Amniotic epithelial cell (primary cell): Measurements from ENCODE around the gene MTCL1.

ENCODE experiments used
- DNase-seq: peaks from one replicate; pipeline ENCODE4 v3.0.0-alpha.2; 2010; ENCODE audit warnings: low read depth

MTCL1 gene

DNA sequence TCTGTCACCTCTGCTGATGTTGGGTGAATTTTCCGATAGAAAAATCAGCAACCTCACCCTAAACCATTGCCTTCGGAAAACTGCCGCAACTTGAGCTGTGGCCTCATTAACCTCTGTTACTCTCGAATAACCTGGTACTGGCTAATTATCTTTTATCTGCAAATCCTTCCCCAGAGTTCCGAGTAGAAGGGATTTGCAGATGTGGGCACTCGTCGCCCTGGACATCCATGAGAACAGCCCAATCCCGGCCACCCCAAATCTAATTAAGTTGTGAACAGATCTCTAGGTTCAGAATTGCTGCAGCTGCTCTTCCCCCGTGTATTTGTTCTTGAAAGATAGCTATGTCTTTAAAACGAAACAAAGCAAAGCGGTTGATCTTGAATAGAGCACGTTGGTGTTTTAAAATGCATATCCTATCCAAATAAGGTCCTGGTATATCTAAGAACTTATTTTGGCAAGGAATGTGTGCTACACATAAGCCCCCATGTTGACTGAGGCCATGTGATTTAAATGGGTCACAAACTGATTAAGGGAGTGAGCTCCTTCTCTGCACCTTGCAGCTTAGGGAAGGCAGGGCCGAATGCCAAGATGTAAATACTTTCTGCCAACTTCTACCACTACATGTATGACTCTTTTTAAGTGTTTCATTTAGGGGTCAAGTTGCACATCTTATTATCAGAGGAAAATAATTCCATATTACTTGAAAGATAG is 88.2 kb downstream of the MTCL1 start:
- DNase-seq, result no peak

DNA sequence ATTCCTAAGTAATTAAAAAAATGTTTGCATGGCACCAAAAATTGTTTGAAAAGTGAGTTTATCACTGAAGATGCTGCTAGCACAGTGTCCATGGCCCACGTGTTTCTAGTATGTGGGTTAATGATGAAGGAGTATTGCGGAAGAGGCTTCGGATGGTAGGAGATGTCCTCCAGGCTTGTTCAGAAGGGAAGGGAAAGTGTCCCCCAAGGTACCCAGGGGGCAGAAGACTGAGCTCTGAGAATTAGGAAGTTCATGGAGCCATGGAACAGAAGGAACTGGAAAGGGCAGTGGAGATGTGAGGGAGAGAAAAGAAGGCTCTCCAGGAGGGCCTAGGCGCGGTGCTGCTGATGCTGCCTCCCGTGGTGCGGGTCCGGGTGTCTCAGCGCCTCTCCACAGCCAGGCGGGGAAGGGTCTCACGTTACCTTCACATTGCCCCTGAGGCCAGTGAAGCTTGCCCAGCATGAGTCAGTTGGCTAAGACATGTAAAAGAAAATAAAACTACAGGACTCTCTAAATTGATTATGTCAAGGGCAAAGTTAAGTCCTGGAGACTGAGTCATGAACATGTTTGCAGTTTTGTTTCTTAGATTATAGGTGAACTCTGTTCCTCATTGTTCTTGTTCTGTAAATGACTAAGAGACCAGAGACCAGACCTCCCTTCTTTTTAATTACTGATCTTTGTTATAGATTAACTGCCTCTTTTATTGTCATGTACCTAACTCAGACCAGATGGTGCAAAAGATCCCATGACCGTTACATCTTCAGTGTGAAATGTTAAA is 89.0 kb downstream of the MTCL1 start:
- peak; percentile 43 for DNase-seq

DNA sequence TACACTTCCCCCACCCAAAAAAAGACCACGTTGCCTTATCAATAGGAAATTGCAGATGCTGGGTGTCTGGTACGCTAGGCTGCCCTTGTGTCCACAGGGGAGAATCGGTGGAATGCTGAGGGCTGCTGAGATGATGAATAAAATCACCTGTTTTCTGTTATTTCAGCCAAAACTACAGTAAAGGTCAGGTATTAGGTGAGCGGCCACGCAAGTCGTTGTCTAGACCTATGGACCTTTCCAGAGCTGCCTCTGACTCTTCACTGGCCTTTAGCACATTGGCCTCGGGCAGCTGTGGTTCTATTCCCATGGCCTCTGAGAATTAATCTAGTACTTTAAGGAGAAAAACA is 89.6 kb downstream of the MTCL1 start:
- no peak for DNase-seq

DNA sequence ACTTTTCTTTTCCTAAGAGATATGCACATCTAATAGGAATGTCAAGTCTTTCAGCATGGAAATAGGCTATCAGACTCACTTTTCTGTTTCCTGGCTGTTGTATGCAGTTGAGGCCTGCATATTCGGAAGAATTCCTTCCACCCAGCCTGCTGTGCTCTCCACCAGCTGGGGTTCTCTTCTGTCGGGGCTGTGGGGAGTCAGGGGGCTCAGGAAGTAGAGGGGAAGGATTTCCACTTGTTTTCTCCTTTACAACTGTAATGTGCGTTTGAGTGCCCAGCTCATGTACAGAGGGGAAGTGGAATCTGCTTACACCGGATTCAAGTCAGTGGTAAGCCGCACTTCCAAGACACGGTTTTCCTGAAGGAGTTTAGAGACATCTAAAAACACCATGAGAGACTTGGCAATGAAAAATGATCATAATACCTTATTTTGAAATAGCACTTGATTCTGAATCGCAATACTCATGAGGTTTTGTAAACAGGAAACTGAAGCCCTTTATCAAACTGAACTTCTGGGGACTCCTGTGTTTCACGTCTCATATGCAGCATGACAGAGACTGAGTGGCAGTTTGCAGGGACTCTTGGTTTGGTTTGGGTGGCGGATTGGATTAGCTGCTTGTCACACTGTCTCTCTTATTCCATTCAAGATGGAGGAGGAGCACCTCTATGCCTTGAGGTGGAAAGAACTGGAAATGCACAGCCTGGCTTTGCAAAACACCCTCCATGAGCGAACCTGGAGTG is 90.4 kb downstream of the MTCL1 start:
- DNase-seq, result no peak

DNA sequence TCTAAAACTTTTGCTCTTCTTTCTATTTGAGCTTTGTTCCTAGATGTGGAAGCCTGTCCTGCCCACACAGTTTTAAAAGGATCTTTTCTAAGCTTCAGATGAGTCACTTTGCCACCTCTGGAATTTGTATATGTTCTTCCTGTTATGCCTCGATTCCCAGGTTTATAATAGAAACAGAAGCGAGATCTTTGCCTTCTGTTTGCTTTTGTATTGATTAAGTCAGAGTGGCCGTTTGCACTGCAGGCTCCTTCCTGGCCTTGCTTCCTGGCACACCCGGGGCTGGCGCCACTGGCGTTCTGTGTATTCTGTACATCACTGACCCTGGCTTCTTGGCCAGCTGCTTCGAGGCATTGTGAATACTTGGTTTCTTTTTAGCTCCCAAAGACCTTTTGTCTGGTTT is 91.8 kb downstream of the MTCL1 start:
- peak; percentile 33 for DNase-seq

DNA sequence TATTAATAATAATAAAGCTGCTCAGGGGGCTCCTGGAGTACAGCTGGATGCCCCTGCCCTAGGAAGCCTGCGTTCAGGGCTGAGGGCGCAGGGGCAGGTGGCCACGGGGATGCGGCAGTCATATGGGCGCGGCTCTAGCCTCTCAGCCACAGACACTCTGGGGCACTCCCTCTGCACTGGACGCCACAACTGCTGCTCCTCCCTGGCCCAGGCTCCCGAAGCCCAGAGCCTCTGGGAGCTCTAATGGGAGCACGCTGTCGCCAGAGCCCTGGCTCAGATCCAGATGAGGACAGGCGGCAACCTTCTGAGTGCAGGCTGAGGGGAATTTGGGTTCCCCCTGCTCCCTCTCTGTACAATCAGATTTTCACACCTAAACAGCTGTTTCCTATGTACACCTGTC is 93.6 kb downstream of the MTCL1 start:
- no peak for DNase-seq

DNA sequence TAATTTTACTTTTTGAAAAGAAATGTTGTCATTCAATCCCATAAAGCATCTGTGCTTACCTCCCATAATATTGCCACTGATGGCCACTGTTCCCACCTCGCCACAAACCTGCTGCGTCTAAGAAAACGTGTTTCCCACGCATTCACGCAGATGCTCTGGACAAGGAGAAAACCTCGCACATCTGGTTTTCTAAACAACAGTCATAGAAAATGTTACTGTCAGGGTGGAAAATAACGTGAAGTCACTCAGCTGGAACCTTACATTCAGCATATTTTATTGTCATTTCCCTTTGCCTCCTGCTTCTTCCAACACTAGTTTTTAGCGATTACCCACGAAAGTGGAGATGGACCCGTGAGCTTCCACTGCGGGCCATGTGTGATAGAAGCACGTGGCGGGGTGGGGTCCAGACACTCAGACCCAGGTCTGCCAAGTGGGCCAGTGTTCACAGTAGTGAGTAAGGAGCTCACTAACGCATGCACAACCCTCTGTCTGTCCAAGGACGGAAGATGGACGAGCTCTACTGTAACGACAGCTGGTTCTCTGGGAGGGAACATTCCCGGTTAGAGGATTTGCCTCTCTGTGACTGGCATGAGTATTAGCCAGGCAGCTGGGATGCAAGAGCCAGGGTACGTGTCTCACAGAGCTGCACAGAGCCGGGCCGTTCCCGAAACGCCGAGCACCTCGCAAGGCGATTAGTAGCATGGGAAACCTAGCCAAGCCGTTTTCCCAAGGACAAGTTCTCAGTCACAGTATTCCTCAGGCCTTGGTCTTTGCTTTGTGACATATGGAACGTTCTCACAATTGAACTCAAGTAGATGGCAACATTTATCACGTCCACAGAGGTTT is 94.5 kb downstream of the MTCL1 start:
- DNase-seq, result peak; percentile 89

DNA sequence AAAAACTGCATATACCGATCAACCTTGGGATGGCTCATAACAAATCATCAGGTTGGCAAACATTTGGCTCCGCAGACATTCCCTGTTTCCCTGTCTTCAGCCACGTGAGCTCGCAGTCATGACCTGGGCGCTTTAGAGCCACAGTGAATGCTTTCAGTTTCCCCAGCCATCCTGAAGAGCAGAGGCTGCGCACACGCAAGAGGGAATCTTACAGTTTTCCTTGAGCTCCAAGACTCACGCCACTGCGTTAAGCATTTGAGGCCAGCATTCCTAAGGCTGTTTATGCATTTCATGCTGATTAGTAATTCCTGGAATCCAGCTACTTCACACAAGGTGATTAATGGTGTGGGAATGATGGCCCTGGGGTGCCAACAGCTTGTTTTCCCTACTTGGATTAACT is 95.1 kb downstream of the MTCL1 start:
- DNase-seq, result peak; percentile 99

DNA sequence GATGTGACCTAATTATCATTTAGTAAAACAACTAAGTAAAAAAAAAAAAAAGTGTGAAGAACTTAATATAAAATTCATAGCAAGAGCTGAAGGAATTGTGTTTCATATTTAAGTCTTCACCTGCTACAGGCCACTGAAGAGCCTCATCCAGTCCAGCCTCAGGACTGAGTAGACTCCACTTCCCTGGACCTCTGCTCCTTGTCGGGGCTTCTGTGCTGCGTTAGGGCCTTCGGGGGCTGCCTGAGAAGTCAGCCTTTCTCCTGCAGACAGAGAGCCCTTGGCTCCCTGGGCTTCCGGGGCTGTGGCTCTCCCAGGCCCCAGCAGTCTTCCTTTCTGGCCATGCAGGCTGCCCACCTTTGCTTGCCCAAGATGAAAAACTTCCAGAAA is 95.5 kb downstream of the MTCL1 start:
- no peak for DNase-seq

DNA sequence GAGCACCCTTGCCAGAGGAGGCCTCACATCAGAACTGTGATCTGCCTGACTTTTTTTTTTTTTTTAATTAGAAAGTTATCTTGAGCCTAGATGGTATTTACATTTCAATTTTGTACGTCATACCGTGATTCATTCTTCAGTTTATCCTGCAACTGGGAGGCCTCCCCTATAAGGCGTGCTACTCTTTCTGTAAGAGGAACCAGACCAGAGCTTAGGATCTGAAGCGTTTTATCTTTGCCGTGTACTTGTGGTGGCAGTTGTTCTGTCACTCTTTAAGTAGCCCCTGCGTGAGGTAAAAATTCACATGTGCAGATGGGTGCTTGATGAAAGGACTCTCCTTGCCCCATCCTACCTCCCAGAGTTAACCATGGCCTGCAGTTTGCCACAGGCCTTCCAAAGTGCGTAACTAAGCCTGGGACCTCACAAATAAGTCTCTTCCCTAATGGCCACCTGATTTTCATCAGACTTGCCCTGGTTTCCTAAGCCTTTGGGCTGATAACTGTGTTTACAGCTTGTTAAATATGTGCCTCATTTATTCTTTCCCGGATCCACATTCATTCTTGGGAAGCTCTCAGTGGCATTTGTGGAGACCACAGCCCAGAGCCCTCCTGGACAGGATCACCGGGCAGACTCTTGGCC is 96.0 kb downstream of the MTCL1 start:
- DNase-seq, result peak; percentile 93

DNA sequence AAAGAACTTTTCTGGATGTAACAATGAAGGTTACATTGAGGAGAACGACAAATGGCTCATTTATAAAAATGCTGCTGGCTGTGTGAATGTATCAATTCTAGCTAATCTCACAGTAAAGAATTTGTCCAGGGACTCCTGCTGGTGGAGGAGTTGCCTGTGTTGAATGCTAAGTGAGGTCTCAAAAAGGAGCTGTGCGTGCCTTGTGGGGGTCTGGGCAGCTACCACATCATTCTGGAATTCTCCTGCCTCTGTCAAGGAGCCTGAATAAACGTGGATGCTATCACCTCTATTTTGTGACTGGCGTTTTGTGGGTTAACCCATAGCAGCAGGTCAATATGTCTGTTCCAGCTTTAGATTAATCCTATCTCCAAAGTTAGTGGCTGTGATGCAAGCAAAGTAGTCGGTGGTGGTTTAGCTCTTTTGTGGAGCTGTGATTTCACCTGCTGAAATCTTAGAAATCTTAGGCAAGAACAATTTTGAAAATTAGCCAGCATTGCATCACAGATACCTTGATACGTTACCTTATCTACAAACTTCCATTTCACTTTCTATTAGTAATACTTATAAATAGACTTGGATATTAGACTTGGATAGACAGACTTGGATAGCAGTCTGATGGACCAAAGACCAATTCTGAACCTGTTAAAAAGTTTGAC is 96.8 kb downstream of the MTCL1 start:
- peak; percentile 25 for DNase-seq

DNA sequence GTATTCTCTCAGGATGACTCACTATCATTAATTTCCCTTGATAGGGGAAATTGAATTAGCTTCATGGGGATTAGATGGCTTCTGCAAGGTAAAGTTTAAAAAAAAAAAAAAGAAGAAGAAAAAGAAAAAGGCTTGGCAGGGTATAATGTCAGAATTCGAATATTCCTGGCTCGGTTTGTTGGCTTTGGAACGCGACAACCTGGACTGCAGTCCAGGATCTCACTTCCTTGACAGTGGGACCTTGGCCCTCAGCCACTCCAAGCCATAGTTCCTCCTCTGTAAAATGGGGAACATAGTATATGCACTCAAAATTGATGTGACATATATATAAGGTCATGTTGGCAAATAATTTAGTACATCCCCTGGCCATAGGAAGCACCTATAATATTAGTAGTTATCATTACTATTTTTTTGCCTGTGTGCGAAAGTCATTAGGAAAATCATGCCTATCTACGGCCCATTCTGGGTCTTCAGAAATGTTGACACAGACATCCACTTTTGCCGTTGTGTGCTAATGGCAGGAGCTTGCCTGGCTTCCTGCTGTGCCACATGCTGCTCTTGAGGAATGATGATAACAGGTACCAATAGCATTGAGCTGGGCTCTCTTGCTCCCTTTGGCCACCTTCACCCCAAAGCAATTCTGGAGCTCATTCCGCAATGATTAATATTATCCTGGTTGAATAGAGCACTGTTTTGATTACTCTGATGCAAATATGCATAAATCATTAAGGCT is 97.9 kb downstream of the MTCL1 start:
- DNase-seq, result no peak

DNA sequence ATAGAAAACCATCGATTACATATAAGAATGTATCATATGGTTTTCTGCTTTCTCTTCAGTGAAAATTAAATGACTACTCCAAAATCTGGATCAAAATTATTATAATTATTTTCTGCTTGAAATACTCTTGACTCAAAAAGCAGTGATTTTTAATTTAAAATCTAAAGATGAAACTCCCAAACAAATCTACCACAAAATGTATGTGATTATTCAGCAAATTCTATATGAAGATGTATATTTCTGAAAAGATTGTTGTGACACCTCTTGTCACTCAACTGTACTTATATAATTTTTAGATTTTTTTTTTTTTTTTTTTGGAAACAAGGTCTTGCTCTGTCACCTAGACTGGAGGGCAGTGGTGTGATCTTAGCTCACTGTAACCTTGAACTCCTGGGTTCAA is 98.6 kb downstream of the MTCL1 start:
- no peak for DNase-seq

DNA sequence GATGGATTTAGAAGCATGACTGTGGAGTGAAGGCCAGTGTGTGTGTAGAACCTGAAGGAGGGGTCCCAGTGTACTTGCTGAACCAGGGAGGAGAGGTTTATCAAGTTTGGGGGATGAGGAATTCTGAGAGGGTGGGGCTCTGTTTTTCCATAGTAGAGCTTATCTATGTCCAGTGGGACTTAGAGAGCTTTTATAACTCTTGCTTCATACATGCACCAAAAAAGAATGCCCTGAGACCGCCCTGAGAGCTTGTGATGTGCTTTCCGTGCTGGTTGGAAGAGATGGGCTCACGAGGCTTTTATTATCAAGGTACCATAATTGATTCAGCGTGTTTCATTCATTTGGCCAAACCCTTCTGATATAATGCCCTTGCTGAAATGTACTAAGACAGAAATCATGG is 100.2 kb downstream of the MTCL1 start:
- no peak for DNase-seq

DNA sequence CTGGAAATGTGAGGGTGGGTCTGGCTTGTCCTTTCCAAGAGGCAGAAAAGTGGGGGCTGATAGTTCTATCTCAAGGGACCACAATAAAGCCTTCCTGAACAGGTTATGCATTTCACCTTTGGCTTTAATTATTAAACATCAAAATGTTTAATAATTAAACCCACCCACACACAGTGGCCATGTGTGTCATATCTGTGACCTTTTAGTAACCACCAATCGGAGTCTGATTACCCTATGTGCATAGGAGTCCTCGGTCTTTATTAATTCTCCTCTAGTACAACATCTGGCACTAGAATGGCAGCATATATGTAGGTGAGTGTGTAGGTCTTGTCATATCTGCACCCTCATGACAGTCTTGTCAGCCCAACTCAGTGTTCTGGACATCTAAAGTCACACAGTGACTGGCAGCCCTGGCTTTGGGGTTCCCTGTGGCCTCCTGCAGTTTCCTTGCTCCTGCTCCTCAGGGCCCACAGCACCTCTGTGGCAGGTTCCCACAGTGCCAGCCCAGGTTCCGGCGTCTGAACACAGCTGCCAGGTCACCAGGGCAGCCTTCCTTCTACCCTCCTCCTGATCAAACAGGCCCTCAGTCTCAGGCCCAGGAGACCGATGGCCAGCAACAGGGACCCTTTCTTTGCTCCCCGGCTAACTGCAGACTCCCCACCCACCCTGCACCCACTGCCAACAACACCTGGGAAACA is 100.9 kb downstream of the MTCL1 start:
- DNase-seq, result no peak

DNA sequence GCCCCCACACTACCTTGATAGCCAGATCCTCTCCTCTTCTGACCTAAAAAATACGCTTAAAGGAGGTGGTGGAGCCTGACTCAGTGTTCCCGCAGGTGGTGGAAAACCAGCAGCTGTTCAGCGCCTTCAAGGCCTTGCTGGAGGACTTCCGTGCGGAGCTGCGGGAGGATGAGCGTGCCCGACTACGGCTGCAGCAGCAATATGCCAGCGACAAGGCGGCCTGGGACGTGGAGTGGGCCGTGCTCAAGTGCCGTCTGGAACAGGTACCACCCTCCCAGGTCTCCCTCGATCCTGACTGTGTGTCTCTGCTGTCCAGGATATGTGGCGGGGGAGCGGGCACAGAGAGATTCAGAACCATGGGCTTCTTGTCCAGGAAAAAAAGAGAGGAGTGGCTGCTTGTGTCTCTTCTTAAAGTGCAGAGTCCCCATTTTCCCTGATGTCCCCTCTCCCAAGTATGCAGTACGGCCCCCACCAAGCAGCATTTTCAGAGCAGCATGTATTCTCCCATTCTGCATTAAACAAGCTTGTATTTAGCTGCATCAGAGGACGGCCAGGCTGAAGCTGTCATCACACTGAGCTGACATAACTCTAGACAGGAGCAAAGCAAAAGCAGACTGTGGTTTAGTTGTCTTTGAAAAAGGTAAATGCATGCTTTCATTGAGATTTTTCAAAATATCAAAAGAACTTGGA is 101.6 kb downstream of the MTCL1 start:
- no peak for DNase-seq

DNA sequence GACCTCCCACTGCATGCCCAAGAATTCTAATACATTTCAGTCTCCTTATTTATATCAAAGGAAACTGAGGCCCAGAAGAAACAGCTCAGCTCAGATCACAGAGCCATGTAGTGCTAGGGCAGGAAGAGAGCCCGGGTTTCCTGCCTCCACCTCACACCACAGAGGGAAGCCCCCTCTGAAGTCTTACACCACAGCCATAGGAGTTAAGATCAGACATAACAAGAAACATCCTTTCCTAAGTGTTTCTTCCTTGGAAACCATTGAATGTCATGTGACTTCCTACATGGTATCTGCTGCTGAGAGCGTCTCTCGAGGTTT is 102.1 kb downstream of the MTCL1 start:
- no peak for DNase-seq

DNA sequence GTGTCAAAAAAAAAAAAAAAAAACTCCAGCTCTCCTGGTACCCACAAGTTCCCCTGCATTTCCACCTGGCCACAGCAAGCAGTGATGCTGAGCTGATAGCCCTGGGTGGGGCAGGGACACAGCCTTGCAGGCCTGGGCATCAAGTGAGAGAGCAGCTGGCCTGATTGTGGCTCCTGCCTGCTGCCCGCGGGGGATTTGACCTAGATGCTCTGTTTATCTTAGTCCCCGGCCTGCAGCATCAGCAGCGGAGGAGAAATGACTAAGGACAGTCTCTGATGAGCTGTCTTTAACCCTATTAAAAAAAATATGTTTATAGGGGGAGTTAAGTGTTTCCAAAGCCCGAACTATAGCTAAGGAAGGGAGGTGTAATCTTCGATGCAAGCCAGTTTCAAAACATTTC is 102.6 kb downstream of the MTCL1 start:
- DNase-seq, result no peak

DNA sequence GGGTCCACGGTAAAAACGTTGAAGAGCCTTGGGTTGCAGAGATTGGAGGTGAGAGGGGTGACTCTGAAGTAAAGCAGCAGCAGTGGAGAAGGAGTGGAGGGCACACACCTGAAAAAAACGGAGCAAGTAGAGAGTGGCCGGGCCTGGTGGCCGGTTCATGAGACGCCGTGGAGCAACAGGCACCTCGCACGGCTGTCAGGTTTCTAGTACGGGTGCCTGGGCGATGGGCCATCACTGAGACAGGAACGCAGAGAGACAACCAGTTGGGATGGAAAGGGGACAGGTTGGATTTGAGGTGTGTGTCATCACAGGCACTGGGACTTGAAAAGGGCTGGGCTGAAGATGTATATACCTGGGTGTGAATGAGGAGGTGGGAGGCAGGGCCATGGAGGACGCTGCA is 104.2 kb downstream of the MTCL1 start:
- DNase-seq, result no peak

DNA sequence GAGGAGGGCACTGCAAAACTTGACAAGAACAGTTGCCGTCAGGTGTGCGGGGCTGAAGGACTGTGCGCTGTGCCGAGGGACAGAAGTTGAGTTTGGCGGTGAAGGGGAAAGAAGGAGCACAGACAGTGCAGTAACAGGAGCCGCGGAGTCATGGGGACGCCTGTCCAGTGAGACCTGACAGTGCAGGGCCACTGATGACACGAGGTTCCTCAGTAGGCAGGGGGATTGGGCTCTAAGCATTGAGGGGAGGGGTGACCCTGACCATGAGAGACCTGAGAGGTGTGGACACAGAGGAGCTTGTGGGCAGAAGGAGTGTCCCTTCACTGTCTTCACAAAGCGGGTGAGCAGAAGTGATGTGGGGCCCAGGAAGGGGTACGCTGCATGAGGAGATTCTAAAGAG is 104.8 kb downstream of the MTCL1 start:
- no peak for DNase-seq
